GM21390 (cell line): ENCODE data around the gene EDN3.

Source experiments
- ATAC-seq: cut with Tn5 transposase; IDR thresholded peaks from one replicate; pipeline ENCODE4 v1.9.1; 2021; ENCODE audit not compliant: unreplicated experiment

Gene EDN3

DNA sequence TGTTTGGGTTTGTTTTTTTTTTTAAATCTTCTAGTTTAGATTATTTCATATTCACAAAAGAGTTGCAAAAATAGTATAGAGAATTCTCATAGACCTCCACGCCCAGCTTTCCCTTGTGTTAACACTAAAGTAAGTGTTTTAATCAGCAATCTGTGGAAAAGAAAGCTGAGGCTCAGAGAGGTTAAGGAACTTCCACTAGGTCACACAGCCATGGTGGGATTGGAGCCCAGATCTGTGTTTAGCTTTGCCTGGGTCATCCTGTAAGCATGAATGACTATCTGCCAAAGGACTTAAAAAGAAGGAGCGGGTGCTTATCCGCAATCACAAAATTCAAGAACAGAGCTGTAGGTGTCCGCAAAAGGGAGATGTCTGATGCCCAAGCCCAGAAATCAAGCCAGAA, 60.5 kb downstream of the EDN3 start:
- ATAC-seq, result no peak

DNA sequence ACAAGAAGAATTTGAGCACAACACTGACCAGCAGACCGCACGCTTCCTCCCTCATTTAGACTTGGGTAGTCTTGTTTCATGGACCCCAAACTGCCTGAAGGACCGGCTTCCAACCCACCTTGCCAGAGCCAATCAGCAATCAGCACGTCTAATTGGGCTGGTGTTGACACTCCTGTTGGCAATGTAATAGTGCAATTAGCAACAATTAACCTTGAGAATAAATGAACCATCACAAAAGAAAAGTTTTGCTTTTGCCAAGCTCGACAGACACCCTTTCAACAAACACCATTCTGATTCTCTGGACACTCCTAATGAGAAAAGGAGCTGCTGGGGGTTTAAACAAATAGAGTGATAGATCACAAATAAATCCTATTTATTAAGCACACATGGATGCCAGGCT, 61.0 kb downstream of the EDN3 start:
- ATAC-seq, result no peak

DNA sequence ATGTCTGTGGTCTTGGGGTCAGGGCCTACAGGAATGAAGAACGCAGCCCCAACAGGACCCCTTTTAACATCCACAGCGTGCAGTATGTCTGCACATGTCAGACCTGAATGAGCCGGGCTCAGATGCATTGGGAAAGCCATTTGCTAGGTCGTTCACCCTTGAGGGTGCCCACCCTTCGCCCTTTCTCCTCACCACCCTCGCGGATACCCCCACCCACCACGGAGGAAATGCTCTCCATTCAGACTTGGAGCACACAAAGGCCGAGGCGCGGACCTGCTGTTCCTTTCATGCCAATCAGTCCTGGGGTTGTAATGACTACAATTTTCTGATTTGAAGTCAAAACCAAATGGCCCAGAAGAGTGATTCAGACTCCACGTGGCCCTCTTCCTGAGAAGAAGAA, 62.7 kb downstream of the EDN3 start:
- ATAC-seq, result no peak

DNA sequence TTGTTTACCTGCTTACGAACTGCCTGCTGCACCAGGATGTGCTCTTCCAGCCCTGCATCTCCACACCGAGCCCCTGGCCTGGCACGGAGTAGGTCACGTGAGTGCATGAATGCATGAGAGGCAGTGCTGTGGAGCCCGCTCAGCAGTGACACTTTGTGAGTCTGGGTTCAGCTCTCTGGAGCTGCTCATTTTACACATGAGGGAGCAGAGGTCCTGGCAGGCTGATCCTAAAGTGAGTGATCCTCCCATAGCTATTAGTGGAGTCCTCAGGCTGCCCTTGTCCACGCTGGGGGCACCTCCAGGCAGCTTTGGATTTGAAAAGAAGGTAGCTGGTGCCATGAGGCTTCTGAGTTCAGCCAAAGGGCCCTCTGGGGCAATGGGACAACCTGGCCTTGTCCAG, 64.2 kb downstream of the EDN3 start:
- no peak for ATAC-seq

DNA sequence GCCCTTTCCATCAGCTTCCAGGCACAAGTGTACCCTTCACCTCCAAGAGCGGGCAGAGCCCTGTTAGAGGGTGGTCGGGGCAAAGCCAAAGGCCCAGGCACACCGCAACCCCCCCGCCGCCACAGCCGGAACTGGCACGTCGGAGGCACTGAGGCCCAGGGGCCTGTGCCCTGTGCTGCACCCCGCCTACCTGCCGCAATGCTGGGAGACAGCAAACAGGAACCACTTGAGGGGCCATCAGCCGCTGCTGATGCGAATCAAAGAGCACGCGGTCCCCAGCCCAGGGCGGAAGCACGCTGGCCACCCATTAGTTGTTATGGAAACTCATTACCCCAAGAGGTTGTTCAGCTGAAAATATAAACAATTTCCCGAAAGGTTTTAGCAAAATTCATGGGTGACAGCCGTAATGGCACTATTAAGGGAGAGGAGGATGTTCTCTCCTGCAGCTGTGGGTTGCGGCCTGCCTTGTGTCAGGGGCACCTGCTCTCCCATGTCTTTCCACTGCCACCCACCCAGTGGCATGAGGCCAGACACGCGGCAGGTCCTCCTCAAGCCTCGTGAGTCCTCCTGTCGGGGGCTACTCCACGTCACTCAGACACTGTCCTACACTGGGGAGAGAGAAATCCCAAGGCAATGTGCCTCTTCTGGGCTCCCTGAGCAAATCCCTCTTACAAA, 65.3 kb downstream of the EDN3 start:
- no peak for ATAC-seq

DNA sequence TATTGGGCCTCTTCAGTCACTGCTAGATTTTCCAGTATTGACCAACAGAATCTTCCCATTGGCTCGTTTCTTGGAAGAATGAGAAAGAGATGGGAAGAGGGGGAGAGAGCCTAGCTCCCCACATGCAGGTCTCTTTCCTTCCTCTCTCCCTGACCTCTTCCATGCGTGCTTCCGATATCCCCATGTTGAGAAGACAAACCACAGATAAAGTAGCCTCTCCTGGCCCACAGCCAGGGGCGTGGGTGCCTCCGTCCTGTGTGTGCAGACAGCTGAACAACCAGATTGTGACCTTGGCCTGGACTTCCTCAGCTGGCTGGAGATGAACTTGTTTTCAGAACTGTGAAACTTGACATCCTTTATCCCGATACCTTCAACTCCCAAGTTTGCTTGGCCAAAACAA, 71.0 kb downstream of the EDN3 start:
- ATAC-seq, result no peak

DNA sequence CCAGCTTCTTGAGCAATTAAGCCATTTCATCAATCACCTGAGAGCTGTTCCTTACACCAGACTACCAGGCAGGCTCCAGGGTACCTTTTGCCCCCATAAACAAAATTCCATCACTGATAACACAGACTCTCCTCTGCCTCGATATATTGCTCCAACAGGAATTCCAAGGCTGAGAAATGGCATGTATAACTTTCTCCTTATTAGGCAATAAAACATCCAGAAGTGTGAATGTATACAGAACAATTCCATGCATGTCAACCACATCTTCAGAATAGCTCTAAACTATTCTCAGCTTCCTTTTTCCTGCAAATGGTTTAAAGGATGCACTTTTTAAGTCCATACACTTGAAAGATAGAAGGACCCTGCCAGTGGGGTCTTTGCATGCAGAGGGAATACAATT, 73.8 kb downstream of the EDN3 start:
- ATAC-seq, result no peak

DNA sequence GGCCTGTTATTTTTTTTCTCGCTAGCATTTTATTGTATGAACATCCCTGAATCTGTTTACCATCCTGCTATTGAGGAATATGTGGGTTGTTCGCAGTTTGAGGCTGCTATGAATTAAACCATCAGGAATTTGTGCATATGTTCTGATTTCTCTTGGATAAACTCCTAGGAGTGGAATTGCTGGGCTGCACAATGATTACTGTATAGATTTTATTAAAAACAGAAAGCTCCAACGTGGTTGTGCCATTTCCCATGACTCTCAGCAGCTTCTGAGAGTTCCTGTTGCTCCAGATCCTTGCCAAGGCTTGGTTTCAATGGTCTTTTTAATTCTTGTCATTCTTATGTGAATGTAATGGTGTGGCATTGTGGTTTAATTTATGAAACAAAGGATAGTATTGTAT, 75.1 kb downstream of the EDN3 start:
- no peak for ATAC-seq
